Choroid plexus epithelial cell (primary cell): ENCODE results near the gene TREH.
"Not testable (repeated sequence)": the region's sequence is repeated elsewhere in the genome, so short reads cannot be mapped to it uniquely, and the experiment has no call there.

Experiments
- DNase-seq: peaks from one replicate; pipeline ENCODE4 v3.0.0-alpha.2; 2010; ENCODE audit warnings: low read depth
- H3K4me3 ChIP-seq: 2 replicates; pipeline ENCODE4 v1.5.1; 2011; ENCODE audit warnings: low read depth, mild to moderate bottlenecking, control low read depth, low read length, moderate library complexity
- TF ChIP-seq, protein P1 (sequence below): conservative IDR thresholded peaks from 2 replicates; pipeline ENCODE4 v1.5.1; 2011; ENCODE audit warnings: low read depth, mild to moderate bottlenecking, control low read depth, inconsistent platforms, low read length, moderate library complexity

TREH gene

DNA sequence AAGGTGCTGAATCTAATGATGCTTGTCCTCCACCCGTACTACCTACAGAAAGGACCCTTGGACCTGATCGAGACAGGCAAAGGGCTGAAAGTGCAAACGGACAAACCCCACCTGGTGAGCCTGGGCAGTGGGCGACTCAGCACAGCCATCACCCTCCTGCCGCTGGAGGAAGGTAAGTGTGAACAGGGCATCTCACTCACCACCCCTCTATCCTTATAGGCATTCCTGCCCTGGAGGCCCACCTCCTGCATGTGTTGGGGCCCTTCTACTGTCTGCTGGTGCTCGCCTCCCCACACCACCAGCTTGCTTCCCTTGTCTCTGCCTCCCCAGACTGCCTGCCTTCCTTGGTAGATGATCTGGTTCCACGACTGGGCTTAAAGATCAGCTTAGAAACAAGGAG is 64.9 kb downstream of the TREH start:
- DNase-seq: no peak
- no peak overlapping the region for H3K4me3 ChIP-seq
- TF ChIP-seq, protein P1, sequence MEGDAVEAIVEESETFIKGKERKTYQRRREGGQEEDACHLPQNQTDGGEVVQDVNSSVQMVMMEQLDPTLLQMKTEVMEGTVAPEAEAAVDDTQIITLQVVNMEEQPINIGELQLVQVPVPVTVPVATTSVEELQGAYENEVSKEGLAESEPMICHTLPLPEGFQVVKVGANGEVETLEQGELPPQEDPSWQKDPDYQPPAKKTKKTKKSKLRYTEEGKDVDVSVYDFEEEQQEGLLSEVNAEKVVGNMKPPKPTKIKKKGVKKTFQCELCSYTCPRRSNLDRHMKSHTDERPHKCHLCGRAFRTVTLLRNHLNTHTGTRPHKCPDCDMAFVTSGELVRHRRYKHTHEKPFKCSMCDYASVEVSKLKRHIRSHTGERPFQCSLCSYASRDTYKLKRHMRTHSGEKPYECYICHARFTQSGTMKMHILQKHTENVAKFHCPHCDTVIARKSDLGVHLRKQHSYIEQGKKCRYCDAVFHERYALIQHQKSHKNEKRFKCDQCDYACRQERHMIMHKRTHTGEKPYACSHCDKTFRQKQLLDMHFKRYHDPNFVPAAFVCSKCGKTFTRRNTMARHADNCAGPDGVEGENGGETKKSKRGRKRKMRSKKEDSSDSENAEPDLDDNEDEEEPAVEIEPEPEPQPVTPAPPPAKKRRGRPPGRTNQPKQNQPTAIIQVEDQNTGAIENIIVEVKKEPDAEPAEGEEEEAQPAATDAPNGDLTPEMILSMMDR: no peak

DNA sequence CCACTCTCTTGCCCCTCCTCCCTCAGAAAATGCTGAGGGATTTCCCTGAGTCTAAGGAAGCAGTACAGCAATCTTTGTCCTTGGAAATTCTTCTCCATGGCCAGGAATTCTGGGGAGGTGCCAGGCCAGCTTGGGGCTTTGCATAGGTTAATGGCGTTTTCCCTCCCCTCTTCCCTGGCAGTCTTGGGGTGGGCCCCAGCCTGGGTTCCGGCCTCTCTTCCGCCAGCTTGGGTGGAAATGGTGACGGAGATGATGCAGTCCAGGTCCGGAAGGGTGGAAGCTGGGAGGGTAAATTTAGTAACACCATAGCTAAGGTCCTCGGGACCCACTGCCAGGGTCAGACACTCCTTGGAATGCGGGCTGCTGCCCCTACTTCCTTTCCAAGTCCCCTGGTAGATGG is 67.1 kb downstream of the TREH start:
- TF ChIP-seq, protein P1: no peak
- no peak overlapping the region for H3K4me3 ChIP-seq
- no peak for DNase-seq

DNA sequence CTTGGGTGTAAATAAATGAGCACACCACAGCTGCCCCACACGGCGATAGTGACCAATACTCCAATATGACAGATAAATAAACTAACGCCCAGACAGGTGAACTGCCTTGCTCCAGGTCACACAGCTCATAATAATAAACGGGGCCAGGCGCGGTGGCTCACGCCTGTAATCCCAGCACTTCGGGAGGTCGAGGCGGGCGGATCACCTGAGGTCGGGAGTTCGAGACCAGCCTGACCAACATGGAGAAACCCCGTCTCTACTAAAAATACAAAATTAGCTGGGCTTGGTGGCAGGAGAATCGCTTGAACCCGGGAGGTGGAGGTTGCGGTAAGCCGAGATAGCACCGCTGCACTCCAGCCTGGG is 68.0 kb downstream of the TREH start:
- peak overlapping the region; percentile 87 for H3K4me3 ChIP-seq
- DNase-seq: not testable (repeated sequence)

DNA sequence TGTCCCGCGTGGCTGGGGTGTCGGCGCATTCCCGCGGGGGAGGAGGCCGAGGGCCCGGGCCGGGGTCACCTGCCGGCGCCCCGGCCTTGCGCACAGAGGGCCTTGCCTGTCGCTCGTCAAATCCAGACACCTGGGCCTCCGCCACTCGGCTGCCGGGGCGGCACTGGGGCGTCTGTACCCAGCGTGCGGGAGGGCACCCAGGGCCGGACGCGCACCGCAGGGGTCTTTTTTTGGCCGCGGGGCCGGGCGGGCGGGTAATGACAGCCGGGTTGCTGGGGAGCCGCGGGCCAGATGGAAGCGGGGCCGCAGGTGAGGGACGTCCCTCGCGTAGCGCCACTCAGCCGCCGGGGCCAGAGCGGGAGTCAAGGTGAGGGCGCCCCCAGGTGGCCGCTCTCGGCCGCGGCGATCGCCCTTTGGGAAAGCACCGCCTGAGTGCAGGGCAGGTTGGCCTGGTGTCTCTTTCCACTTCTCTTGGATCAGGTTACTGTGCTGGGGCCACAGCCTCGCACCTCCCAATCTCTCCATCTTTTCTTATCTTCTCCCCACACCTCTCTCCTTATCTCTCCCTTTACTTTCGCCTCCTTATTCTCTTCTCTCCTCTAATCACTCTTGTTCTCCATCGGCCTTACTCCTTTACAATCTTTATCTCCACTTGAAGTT is 68.5 kb downstream of the TREH start:
- H3K4me3 ChIP-seq: peak overlapping the region; percentile 87
- peak; percentile 77 for DNase-seq
- TF ChIP-seq, protein P1: peak; percentile 76

DNA sequence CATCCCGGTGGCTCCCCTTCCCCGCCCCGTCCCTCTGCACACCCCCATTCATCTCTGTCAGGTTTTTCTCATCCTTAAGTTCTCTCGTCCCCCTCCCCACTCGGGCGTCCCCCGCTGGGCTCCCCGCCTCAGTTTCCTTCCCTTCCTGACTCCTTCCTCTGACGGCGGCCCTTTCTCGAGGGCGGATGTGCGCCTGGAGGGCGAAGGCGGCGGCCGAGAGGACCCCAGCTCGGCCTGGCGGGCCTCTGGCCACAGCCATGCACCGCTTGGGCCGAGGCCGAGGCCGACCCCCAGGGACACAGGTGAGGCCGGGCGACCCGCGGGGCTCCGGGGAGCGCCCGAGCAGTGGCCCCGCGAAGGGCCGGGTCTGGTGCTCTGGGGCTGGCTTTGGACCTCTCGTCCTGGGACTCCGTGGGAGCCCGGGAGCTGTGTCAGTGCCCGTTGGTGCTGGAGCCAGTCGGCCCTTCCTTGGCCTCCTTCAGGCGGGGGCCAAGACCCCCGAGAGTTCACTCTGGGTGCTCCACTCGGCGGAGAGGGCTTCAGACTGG is 69.2 kb downstream of the TREH start:
- no peak for DNase-seq
- peak overlapping the region; percentile 87 for H3K4me3 ChIP-seq
- TF ChIP-seq, protein P1: no peak

DNA sequence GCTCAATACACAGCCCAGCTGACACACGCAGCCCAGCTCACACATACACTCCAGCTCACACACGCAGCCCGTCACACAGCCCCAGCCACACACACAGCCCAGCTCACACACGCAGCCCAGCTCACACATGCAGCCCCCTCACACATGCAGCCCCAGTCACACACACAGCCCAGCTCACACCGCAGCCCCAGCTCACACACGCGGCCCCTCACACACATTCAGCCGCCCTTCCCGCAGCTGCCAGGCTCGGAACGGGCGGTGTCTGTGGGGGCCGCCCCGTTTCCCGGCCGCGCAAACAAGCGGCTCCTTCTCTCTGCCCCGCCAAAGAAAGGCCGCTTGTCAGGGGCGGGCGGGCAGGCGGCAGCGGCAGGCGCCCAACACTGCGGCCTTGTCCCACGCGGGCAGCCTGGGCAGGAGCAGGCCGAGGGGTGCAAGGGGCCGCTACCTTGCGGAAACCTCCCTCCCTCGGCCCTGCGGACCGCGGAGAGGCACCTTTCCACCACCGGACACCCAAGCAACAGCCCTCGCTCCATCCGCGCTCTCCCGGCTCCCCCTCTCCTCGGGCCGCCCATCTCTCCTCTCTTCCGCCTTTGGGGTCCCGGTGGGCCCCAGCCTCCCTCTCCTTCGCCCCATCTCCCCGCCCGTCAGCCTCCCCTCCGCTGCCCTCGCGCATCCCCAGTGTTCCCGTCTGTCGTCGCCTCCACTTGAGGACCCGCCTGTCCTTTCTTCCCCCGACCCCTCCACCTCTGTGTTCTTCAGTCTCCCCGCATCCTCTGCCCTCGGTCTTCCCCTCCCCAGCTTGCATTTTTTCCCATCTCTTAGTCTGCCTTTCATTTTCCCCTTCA is 69.8 kb downstream of the TREH start:
- TF ChIP-seq, protein P1: no peak
- H3K4me3 ChIP-seq: peak overlapping the region; percentile 87

DNA sequence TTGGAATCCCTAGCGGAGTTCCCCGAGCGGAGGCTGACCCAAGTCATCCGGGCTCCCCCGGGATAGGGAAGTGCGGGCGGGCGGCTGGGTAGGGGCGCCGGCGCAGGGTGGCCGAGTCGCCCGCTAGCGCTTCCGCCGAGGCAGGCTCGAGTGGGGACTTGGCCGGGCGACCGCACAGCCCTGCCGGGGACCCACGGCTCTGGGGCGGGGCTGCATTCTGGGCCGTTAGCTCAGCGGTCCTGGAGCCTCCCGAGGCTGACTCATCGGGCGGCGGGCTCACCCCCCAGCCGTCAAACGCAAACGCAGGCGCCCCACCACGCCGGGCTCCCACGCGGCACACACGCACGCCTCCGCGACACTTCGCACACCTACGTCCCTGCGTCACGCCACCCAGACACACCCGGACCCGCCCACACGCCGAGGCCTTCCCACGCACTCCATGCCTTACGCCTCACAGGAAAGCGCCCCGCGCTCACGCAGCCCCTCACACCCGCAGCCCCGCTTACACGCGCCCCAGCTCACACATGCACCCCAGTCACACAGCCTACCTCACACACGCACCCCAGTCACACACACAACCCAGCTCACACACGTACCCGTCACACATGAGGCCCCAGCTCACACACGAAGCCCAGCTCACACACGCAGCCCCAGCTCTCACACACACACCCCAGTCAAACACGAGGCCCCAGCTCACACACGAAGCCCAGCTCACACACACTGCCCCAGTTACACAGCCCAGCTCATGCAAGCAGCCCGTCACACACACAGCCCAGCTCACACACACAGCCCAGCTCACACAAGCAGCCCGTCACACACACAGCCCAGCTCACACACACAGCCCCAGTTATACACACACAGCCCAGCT is 70.9 kb downstream of the TREH start:
- H3K4me3 ChIP-seq: peak overlapping the region; percentile 87
- TF ChIP-seq, protein P1: no peak
- DNase-seq: peak; percentile 74

More for the DNA sequence above, 69.8 kb downstream of the TREH start:
- DNase-seq: no peak
